K562 (cell line): ENCODE data around the gene CLIC1. TPM values are rescaled to one million over a fixed set of nuclear protein-coding genes. Genes with fewer than 3 reads are reported as not detected.

ENCODE experiments used
- CREB3L1 ChIP-seq: fragments of 450-650 bp; IDR thresholded peaks from 2 replicates; pipeline ENCODE4 v1.6.1; 2014; ENCODE audit warnings: low read depth, mild to moderate bottlenecking, moderate library complexity, borderline replicate concordance
- GABPB2 ChIP-seq: fragments of 250-450 bp; sonication (Bioruptor Pico); conservative IDR thresholded peaks from 2 replicates; pipeline ENCODE4 v1.5.1; 2021; ENCODE audit warnings: mild to moderate bottlenecking
- HDAC1 ChIP-seq, 2 experiments: fragments of 450-650 bp; IDR thresholded peaks; 2 replicates each; pipeline ENCODE4 v1.6.1; 2016 to 2017; ENCODE audit warnings: inconsistent platforms in 1 of 2, mild to moderate bottlenecking in 1 of 2, moderate library complexity in 1 of 2
- MEIS2 ChIP-seq: fragments of 450-650 bp; IDR thresholded peaks from 2 replicates; pipeline ENCODE4 v1.6.1; 2014; ENCODE audit warnings: mild to moderate bottlenecking; ENCODE audit not compliant: partially characterized antibody
- NCOA4 ChIP-seq: fragments of 450-650 bp; IDR thresholded peaks from 2 replicates; pipeline ENCODE4 v1.6.1; 2018; ENCODE audit warnings: mild to moderate bottlenecking; ENCODE audit not compliant: partially characterized antibody
- NR0B1 ChIP-seq: fragments of 450-650 bp; IDR thresholded peaks from one replicate; pipeline ENCODE4 v1.6.1; 2018; ENCODE audit warnings: mild to moderate bottlenecking, moderate library complexity; ENCODE audit not compliant: partially characterized antibody
- OTX1 ChIP-seq: fragments of 450-650 bp; formaldehyde crosslinking; IDR thresholded peaks from 2 replicates; pipeline ENCODE4 v1.4.0; 2022; ENCODE audit warnings: mild to moderate bottlenecking
- RERE ChIP-seq: sonication (generic); formaldehyde crosslinking; IDR thresholded peaks from 2 replicates; pipeline ENCODE4 v1.8.0; 2023; ENCODE audit warnings: missing genetic modification reagents, mild to moderate bottlenecking, borderline replicate concordance
- SMARCE1 ChIP-seq: fragments of 450-650 bp; IDR thresholded peaks from 2 replicates; pipeline ENCODE4 v1.7.1; 2016; ENCODE audit warnings: mild to moderate bottlenecking
- THRB ChIP-seq: fragments of 450-650 bp; formaldehyde crosslinking; conservative IDR thresholded peaks from 2 replicates; pipeline ENCODE4 v1.4.0; 2022; ENCODE audit warnings: mild to moderate bottlenecking, missing genetic modification characterization
- ZNF592 ChIP-seq: fragments of 450-650 bp; IDR thresholded peaks from 2 replicates; pipeline ENCODE4 v1.6.1; 2017; ENCODE audit warnings: antibody characterized with exemption, mild to moderate bottlenecking
- ZNF75A ChIP-seq: fragments of 450-650 bp; formaldehyde crosslinking; IDR thresholded peaks from 2 replicates; pipeline ENCODE4 v1.4.0; 2020; ENCODE audit warnings: mild to moderate bottlenecking
- polyA plus RNA-seq, 8 experiments: library from polyadenylated mRNA; depleted of rRNA in 4 of 8; stranded (reverse) in 5 of 8; unstranded in 3 of 8; fragments of >200 nt; fragmentation: Nextera tagmentation in 2 of 8; fragmentation: Illumina TruSeq in 1 of 8; extraction: Ambion mirVana in 2 of 8; extraction: Trizol in 1 of 8; gene quantifications; 2 replicates each; pipeline versions ENCODE4 v1.2.1 to v1.2.3, GENCODE V29; 2011 to 2014; ENCODE audit warnings: inconsistent platforms in 1 of 8, missing spikeins in 1 of 8
- total RNA-seq, 7 experiments: library from RNA; depleted of rRNA in 6 of 7; stranded (reverse); fragments of >200 nt in 6 of 7; fragmentation: Illumina TruSeq in 2 of 7; extraction: Trizol in 2 of 7; gene quantifications; 2 replicates each; pipeline versions ENCODE4 v1.2.1 to v1.2.3, GENCODE V29; 2011 to 2021; ENCODE audit warnings: low replicate concordance in 1 of 7

CLIC1 gene
- total and polyA plus RNA-seq, 9 of the 15 experiments (the other 6 are each of a cell fraction or from before 2014, with no cell fraction given), result 1,267 to 2,419 (median 1,808) TPM

GRCh38 chr6:31736021-31736767 is at the start of gene CLIC1 (continued):
- TF ChIP-seq GABPB2 (peak; percentile 86; the same call in 1 of the 2 replicates), MEIS2 (no peak), NCOA4 (peak; percentile 1), CREB3L1 (no peak), SMARCE1 (no peak), ZNF592 (no peak), RERE (CRISPR knock-in tag) (no peak), THRB (CRISPR knock-in tag) (peak; percentile 91), OTX1 (peak; percentile 97), HDAC1 (IDR thresholded peaks at IDR 0.05) (peak in 1 of 2 experiments; percentile 82; a peak in 2 of 4 replicates), NR0B1 (no peak), ZNF75A (peak; percentile 82; the same call in 1 of the 2 replicates)
